ENCODE data around the gene FBXL20.

GRCh38 chr17:39225308-39225958 is 176.0 kb downstream of the FBXL20 start, which contains the start of gene STAC2:
- TF ChIP-seq USF1 (IDR thresholded peaks at IDR 0.05; ENCODE audit: borderline replicate concordance, low read depth) (no peak), POLR2AphosphoS5 (IDR thresholded peaks at IDR 0.05; ENCODE audit: low read depth, low read length) (no peak), CTCF (IDR thresholded peaks at IDR 0.05) (no peak), RAD21 (IDR thresholded peaks at IDR 0.05; ENCODE audit: low read length) (no peak), EZH2phosphoT487 (IDR thresholded peaks at IDR 0.05; ENCODE audit: borderline replicate concordance, low read depth) (no peak), REST (IDR thresholded peaks at IDR 0.05; ENCODE audit: low read depth, low read length) (no peak), IRF3 (IDR thresholded peaks at IDR 0.05; ENCODE audit: low read depth, low read length) (no peak), YY1 (IDR thresholded peaks at IDR 0.05; ENCODE audit: low read depth) (no peak), NFIC (IDR thresholded peaks at IDR 0.05; ENCODE audit: borderline replicate concordance) (no peak), SMC3 (IDR thresholded peaks at IDR 0.05; ENCODE audit: low read depth, low read length) (no peak), FOXJ3 (CRISPR knock-in tag; IDR thresholded peaks at IDR 0.05) (no peak), USF2 (IDR thresholded peaks at IDR 0.05; ENCODE audit: borderline replicate concordance, low read depth, low read length) (no peak), RCOR1 (IDR thresholded peaks at IDR 0.05; ENCODE audit: low read length) (no peak)

Measured in SK-N-SH (cell line).